ENCODE measurements around the gene SH3TC2.

The SH3TC2 gene

GRCh38 chr5:148967783-148968182 is 95.1 kb downstream of the SH3TC2 start:
- DNase-seq (ENCODE audit: extremely low read depth, low read depth), result no peak
- H3K4me3 ChIP-seq (replicated peaks; ENCODE audit: low read depth, low read length), result no peak overlapping the region
- TF ChIP-seq CTCF (IDR thresholded peaks at IDR 0.05; ENCODE audit: low read depth, low read length, missing control alignments), result no peak

- no peak for DNase-seq (ENCODE audit: extremely low read depth, low read depth)
- no peak overlapping the region for H3K4me3 ChIP-seq (replicated peaks; ENCODE audit: low read depth, low read length)
- no peak for TF ChIP-seq CTCF (IDR thresholded peaks at IDR 0.05; ENCODE audit: low read depth, low read length, missing control alignments)
These were observed 95.9 kb downstream of the SH3TC2 start for GRCh38 chr5:148966938-148967337.

- no peak for TF ChIP-seq CTCF (IDR thresholded peaks at IDR 0.05; ENCODE audit: low read depth, low read length, missing control alignments)
These were observed 96.5 kb downstream of the SH3TC2 start for GRCh38 chr5:148966348-148966747.

GRCh38 chr5:148965511-148966265 is 97.2 kb downstream of the SH3TC2 start:
- H3K4me3 ChIP-seq (replicated peaks; ENCODE audit: low read depth, low read length), result no peak overlapping the region
- DNase-seq (ENCODE audit: extremely low read depth, low read depth), result peak; percentile 92
- no peak for TF ChIP-seq CTCF (IDR thresholded peaks at IDR 0.05; ENCODE audit: low read depth, low read length, missing control alignments)

More at GRCh38 chr5:148966348-148966747, 96.5 kb downstream of the SH3TC2 start:
- H3K4me3 ChIP-seq (replicated peaks; ENCODE audit: low read depth, low read length), result no peak overlapping the region
- no peak for DNase-seq (ENCODE audit: extremely low read depth, low read depth)

- no peak for DNase-seq (ENCODE audit: extremely low read depth, low read depth)
- no peak for TF ChIP-seq CTCF (IDR thresholded peaks at IDR 0.05; ENCODE audit: low read depth, low read length, missing control alignments)
These were observed 99.2 kb downstream of the SH3TC2 start for GRCh38 chr5:148963664-148964063.

GRCh38 chr5:148962761-148963324 is 100.0 kb downstream of the SH3TC2 start:
- no peak for DNase-seq (ENCODE audit: extremely low read depth, low read depth)
- H3K4me3 ChIP-seq (replicated peaks; ENCODE audit: low read depth, low read length), result no peak overlapping the region
- TF ChIP-seq CTCF (IDR thresholded peaks at IDR 0.05; ENCODE audit: low read depth, low read length, missing control alignments), result no peak

More at GRCh38 chr5:148963664-148964063, 99.2 kb downstream of the SH3TC2 start:
- H3K4me3 ChIP-seq (replicated peaks; ENCODE audit: low read depth, low read length), result no peak overlapping the region

All from HFF-Myc (cell line).